PC-3 (cell line): ENCODE measurements around the gene MIPEP.

Experiments used
- EZH2 ChIP-seq: fragments of 300-600 bp; sonication (generic); IDR thresholded peaks from one replicate; pipeline ENCODE4 v1.6.1; 2017; ENCODE audit warnings: antibody characterized with exemption, mild to moderate bottlenecking, low read length; ENCODE audit not compliant: unreplicated experiment
- EZH2phosphoT487 ChIP-seq: fragments of 300-600 bp; sonication (generic); IDR thresholded peaks from 2 replicates; pipeline ENCODE4 v1.6.1; 2018; ENCODE audit warnings: mild to moderate bottlenecking, antibody characterized with exemption, low read length, borderline replicate concordance
- TF ChIP-seq, protein P1 (sequence below): fragments of 300-600 bp; sonication (generic); conservative IDR thresholded peaks from 2 replicates; pipeline ENCODE4 v1.5.1; 2017; ENCODE audit warnings: antibody characterized with exemption, low read depth, mild to moderate bottlenecking, low read length

GRCh38 chr13:23805122-23805521, 84.1 kb downstream of the MIPEP start:
- TF ChIP-seq, protein P1, sequence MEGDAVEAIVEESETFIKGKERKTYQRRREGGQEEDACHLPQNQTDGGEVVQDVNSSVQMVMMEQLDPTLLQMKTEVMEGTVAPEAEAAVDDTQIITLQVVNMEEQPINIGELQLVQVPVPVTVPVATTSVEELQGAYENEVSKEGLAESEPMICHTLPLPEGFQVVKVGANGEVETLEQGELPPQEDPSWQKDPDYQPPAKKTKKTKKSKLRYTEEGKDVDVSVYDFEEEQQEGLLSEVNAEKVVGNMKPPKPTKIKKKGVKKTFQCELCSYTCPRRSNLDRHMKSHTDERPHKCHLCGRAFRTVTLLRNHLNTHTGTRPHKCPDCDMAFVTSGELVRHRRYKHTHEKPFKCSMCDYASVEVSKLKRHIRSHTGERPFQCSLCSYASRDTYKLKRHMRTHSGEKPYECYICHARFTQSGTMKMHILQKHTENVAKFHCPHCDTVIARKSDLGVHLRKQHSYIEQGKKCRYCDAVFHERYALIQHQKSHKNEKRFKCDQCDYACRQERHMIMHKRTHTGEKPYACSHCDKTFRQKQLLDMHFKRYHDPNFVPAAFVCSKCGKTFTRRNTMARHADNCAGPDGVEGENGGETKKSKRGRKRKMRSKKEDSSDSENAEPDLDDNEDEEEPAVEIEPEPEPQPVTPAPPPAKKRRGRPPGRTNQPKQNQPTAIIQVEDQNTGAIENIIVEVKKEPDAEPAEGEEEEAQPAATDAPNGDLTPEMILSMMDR, result no peak
- TF ChIP-seq EZH2phosphoT487 (no peak), EZH2 (no peak)
